NCI-H82 treated with DMSO at 0.1 percent for 48 hours (cell line): ENCODE results near the gene BRAF.
A peak's percentile ranks its signal among the peaks of the same experiment; 100 is the strongest.
"Not testable (repeated sequence)": the region's sequence is repeated elsewhere in the genome, so short reads cannot be mapped to it uniquely, and the experiment has no call there.

Experiments used
- DNase-seq: peaks from one replicate; lab custom pipeline; 2025; ENCODE audit not compliant: unreplicated experiment; lab: John Stamatoyannopoulos, UW

Gene BRAF

GRCh38 chr7:140774371-140774770, 150.4 kb downstream of the BRAF start:
- DNase-seq: no peak

GRCh38 chr7:140773104-140773503, 151.6 kb downstream of the BRAF start:
- no peak for DNase-seq

GRCh38 chr7:140771826-140772225, 152.9 kb downstream of the BRAF start:
- DNase-seq: no peak

GRCh38 chr7:140769852-140770251, 154.9 kb downstream of the BRAF start:
- DNase-seq: peak; percentile 12

GRCh38 chr7:140767418-140767817, 157.3 kb downstream of the BRAF start:
- DNase-seq: no peak

- DNase-seq: not testable (repeated sequence)
Observed at GRCh38 chr7:140765441-140765840, 159.3 kb downstream of the BRAF start.

- not testable (repeated sequence) for DNase-seq
Observed at GRCh38 chr7:140763166-140763565, 161.6 kb downstream of the BRAF start.

GRCh38 chr7:140761375-140761774, 163.4 kb downstream of the BRAF start:
- DNase-seq: not testable (repeated sequence)

GRCh38 chr7:140754506-140754905, 170.2 kb downstream of the BRAF start:
- no peak for DNase-seq

- no peak for DNase-seq
Observed at GRCh38 chr7:140752533-140752932, 172.2 kb downstream of the BRAF start.

- DNase-seq: no peak
Observed at GRCh38 chr7:140746751-140747150, 178.0 kb downstream of the BRAF start.

- DNase-seq: no peak
Observed at GRCh38 chr7:140745266-140746058, 179.3 kb downstream of the BRAF start.

GRCh38 chr7:140744005-140744404, 180.7 kb downstream of the BRAF start:
- no peak for DNase-seq

GRCh38 chr7:140743255-140743654, 181.5 kb downstream of the BRAF start:
- DNase-seq: not testable (repeated sequence)

- no peak for DNase-seq
Observed at GRCh38 chr7:140738280-140738679, 186.4 kb downstream of the BRAF start.

- no peak for DNase-seq
Observed at GRCh38 chr7:140734729-140735128, 190.0 kb downstream of the BRAF start.

- DNase-seq: no peak
Observed at GRCh38 chr7:140734096-140734495, 190.6 kb downstream of the BRAF start.

- no peak for DNase-seq
Observed at GRCh38 chr7:140732416-140732815, 192.3 kb downstream of the BRAF start.

GRCh38 chr7:140726281-140726680, 198.4 kb downstream of the BRAF start:
- DNase-seq: no peak

GRCh38 chr7:140724706-140725105, 200.0 kb downstream of the BRAF start:
- DNase-seq: no peak

- no peak for DNase-seq
Observed at GRCh38 chr7:140723574-140723973, 201.2 kb downstream of the BRAF start.

- DNase-seq: no peak
Observed at GRCh38 chr7:140723006-140723405, 201.7 kb downstream of the BRAF start.

GRCh38 chr7:140722254-140722653, 202.5 kb downstream of the BRAF start:
- DNase-seq: no peak
